CD14-positive monocyte (primary cell): ENCODE results near the gene LRP1B. TPM values are rescaled to one million over a fixed set of nuclear protein-coding genes. Genes with fewer than 3 reads are reported as not detected.

Experiments
- DNase-seq, 3 donors: peaks; one replicate each; pipeline ENCODE4 v3.0.0-alpha.2; 2011 to 2022
- H2AFZ ChIP-seq: 2 replicates; pipeline ENCODE4 v1.6.0; 2012; ENCODE audit warnings: mild to moderate bottlenecking, low read depth, low read length, inconsistent platforms; ENCODE audit not compliant: insufficient read depth, poor library complexity, severe bottlenecking
- H3K27ac ChIP-seq, 2 donors: 1 replicate in 1 of 2; 2 replicates in 1 of 2; pipeline ENCODE4 v1.5.1; 2012 to 2013; ENCODE audit warnings: low read length in 2 of 2, control low read depth in 1 of 2, inconsistent platforms in 1 of 2, low read depth in 1 of 2, mild to moderate bottlenecking in 1 of 2
- H3K27me3 ChIP-seq, 2 donors: one replicate each; pipeline versions ENCODE4 v1.6.0 to v1.6.1; 2011 to 2013; ENCODE audit warnings: low read length in 2 of 2; ENCODE audit not compliant: control insufficient read depth in 2 of 2, insufficient read depth in 2 of 2
- H3K36me3 ChIP-seq, 2 donors: replicated peaks in 1 of 2; 1 replicate in 1 of 2; 2 replicates in 1 of 2; pipeline versions ENCODE4 v1.5.1 to v1.6.1; 2012 to 2013; ENCODE audit warnings: low read length in 2 of 2, control low read depth in 1 of 2, inconsistent platforms in 1 of 2, mild to moderate bottlenecking in 1 of 2; ENCODE audit not compliant: insufficient read depth in 2 of 2, control insufficient read depth in 1 of 2
- H3K4me1 ChIP-seq, 2 donors: 1 replicate in 1 of 2; 2 replicates in 1 of 2; pipeline versions ENCODE4 v1.5.1 to v1.6.1; 2012 to 2013; ENCODE audit warnings: low read length in 2 of 2, control low read depth in 1 of 2, inconsistent platforms in 1 of 2, mild to moderate bottlenecking in 1 of 2, moderate library complexity in 1 of 2; ENCODE audit not compliant: insufficient read depth in 2 of 2, control insufficient read depth in 1 of 2
- H3K4me2 ChIP-seq: replicated peaks from 2 replicates; pipeline ENCODE3; 2012; ENCODE audit warnings: low read length, moderate library complexity, mild to moderate bottlenecking; ENCODE audit not compliant: poor library complexity, severe bottlenecking; ENCODE audit errors: extremely low read depth
- H3K4me3 ChIP-seq, 3 experiments: fragments of 200-600 bp in 1 of 3; sonication (generic) in 1 of 3; replicated peaks in 1 of 3; 1 replicate in 2 of 3; 2 replicates in 1 of 3; pipeline ENCODE4 v1.5.1; 2011 to 2013; ENCODE audit warnings: low read length in 3 of 3, mild to moderate bottlenecking in 3 of 3, control low read depth in 2 of 3, low read depth in 2 of 3, inconsistent platforms in 1 of 3, moderate library complexity in 1 of 3
- H3K79me2 ChIP-seq: 2 replicates; pipeline ENCODE4 v1.6.0; 2012; ENCODE audit warnings: mild to moderate bottlenecking, control low read depth, inconsistent platforms, low read length, moderate library complexity; ENCODE audit not compliant: insufficient read depth
- H3K9ac ChIP-seq: 2 replicates; pipeline ENCODE4 v1.6.0; 2017; ENCODE audit warnings: low read length, mild to moderate bottlenecking; ENCODE audit not compliant: insufficient read depth, poor library complexity, severe bottlenecking
- H3K9me3 ChIP-seq, 2 donors: replicated peaks in 1 of 2; 1 replicate in 1 of 2; 2 replicates in 1 of 2; pipeline versions ENCODE4 v1.5.1 to v1.6.1; 2012 to 2013; ENCODE audit warnings: low read length in 2 of 2, control low read depth in 1 of 2; ENCODE audit not compliant: control insufficient read depth in 1 of 2, insufficient read depth in 1 of 2
- H4K20me1 ChIP-seq: 2 replicates; pipeline ENCODE4 v1.6.0; 2012; ENCODE audit warnings: mild to moderate bottlenecking, low read length, control low read depth, moderate library complexity; ENCODE audit not compliant: insufficient read depth
- H3K27ac Mint-ChIP-seq, 7 donors: one replicate each; pipeline ENCODE4 v1.8.0; 2020; ENCODE audit warnings: mild to moderate bottlenecking in 7 of 7, mixed read lengths in 7 of 7, moderate library complexity in 6 of 7, inconsistent platforms in 2 of 7
- H3K27me3 Mint-ChIP-seq, 3 donors: one replicate each; pipeline ENCODE4 v1.8.0; 2021 to 2022; ENCODE audit warnings: low read depth in 3 of 3, mild to moderate bottlenecking in 3 of 3, mixed read lengths in 3 of 3, moderate library complexity in 3 of 3, inconsistent platforms in 1 of 3
- H3K36me3 Mint-ChIP-seq, 2 donors: one replicate each; pipeline ENCODE4 v1.8.0; 2020; ENCODE audit warnings: mixed read lengths in 2 of 2, inconsistent platforms in 1 of 2, mild to moderate bottlenecking in 1 of 2
- H3K4me1 Mint-ChIP-seq: one replicate; pipeline ENCODE4 v1.8.0; 2020; ENCODE audit warnings: mild to moderate bottlenecking, mixed read lengths
- H3K4me3 Mint-ChIP-seq, 2 donors: one replicate each; pipeline ENCODE4 v1.8.0; 2020; ENCODE audit warnings: mild to moderate bottlenecking in 2 of 2, mixed read lengths in 2 of 2, moderate library complexity in 1 of 2
- H3K9me3 Mint-ChIP-seq, 7 donors: one replicate each; pipeline ENCODE4 v1.8.0; 2020 to 2022; ENCODE audit warnings: mixed read lengths in 7 of 7, mild to moderate bottlenecking in 6 of 7, moderate library complexity in 6 of 7, inconsistent platforms in 2 of 7
- WGBS: methylation state at CpG from one replicate; pipeline ENCODE4 v1.1.5; 2013; ENCODE audit warnings: missing lambda C conversion rate; ENCODE audit not compliant: insufficient coverage; 5-methylcytosine and 5-hydroxymethylcytosine counted together
- intact Hi-C, 2 donors: fragments of 100-400 bp; cut with micrococcal nuclease; formaldehyde crosslinking; loops; one replicate each; pipeline versions ENCODE4 v1.15.0 to v1.15.1; 2023
- polyA plus RNA-seq, 3 donors: library from polyadenylated mRNA; depleted of rRNA in 1 of 3; unstranded in 2 of 3; stranded (reverse) in 1 of 3; fragments of 300-500 nt in 2 of 3; fragments of >200 nt in 1 of 3; fragmentation: Illumina TruSeq in 2 of 3; gene quantifications; 1 replicate in 2 of 3; 2 replicates in 1 of 3; pipeline ENCODE4 v1.2.3, GENCODE V29; 2012 to 2021
- TF ChIP-seq, protein P1 (sequence below): fragments of 200-600 bp; IDR thresholded peaks from one replicate; pipeline ENCODE4 v1.8.0; 2022; ENCODE audit warnings: antibody characterized with exemption, mild to moderate bottlenecking

LRP1B gene
- polyA plus RNA-seq, 3 donors = not detected

GRCh38 chr2:141618457-141618856, 512.4 kb downstream of the LRP1B start:
- Mint-ChIP-seq H3K4me3 (no peak overlapping the region), H3K36me3 (no peaks in the 10 kb centered on the region), H3K27me3 (no peaks in the 10 kb centered on the region), H3K9me3 (peaks cover 0 to 2% (median 0%) of the 10 kb centered on the region in 7 donors), H3K4me1 (no peaks in the 10 kb centered on the region), H3K27ac (no peak overlapping the region)
- H3K4me2 ChIP-seq = no peak overlapping the region
- no peaks in the 10 kb centered on the region for H3K27me3 ChIP-seq
- DNase-seq = no peak
- H2AFZ ChIP-seq = no peak overlapping the region
- no peaks in the 10 kb centered on the region for H3K36me3 ChIP-seq
- peaks cover 0 to under 1% of the 10 kb centered on the region in 2 donors for H3K9me3 ChIP-seq
- TF ChIP-seq, protein P1, sequence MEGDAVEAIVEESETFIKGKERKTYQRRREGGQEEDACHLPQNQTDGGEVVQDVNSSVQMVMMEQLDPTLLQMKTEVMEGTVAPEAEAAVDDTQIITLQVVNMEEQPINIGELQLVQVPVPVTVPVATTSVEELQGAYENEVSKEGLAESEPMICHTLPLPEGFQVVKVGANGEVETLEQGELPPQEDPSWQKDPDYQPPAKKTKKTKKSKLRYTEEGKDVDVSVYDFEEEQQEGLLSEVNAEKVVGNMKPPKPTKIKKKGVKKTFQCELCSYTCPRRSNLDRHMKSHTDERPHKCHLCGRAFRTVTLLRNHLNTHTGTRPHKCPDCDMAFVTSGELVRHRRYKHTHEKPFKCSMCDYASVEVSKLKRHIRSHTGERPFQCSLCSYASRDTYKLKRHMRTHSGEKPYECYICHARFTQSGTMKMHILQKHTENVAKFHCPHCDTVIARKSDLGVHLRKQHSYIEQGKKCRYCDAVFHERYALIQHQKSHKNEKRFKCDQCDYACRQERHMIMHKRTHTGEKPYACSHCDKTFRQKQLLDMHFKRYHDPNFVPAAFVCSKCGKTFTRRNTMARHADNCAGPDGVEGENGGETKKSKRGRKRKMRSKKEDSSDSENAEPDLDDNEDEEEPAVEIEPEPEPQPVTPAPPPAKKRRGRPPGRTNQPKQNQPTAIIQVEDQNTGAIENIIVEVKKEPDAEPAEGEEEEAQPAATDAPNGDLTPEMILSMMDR = no peak
- no peak overlapping the region for H3K9ac ChIP-seq
- H3K79me2 ChIP-seq = no peaks in the 10 kb centered on the region
- H3K4me1 ChIP-seq = no peaks in the 10 kb centered on the region
- no peaks in the 10 kb centered on the region for H4K20me1 ChIP-seq
- WGBS = no CpG with 5 or more reads among the region's 2 CpGs
- no peak overlapping the region for H3K4me3 ChIP-seq
- intact Hi-C loops = no loop called here
- H3K27ac ChIP-seq = no peak overlapping the region

GRCh38 chr2:141611981-141612380, 518.8 kb downstream of the LRP1B start:
- peaks cover 0 to 6% (median 2%) of the 10 kb centered on the region in 7 donors for H3K9me3 Mint-ChIP-seq
- H3K4me3 Mint-ChIP-seq = no peak overlapping the region
- H3K36me3 Mint-ChIP-seq = no peaks in the 10 kb centered on the region
- Histone ChIP-seq H3K9ac (no peak overlapping the region), H3K9me3 (no peaks in the 10 kb centered on the region), H3K27ac (no peak overlapping the region), H4K20me1 (no peaks in the 10 kb centered on the region), H3K4me3 (no peak overlapping the region), H3K4me1 (no peaks in the 10 kb centered on the region), H3K79me2 (no peaks in the 10 kb centered on the region), H3K4me2 (no peak overlapping the region), H3K36me3 (no peaks in the 10 kb centered on the region), H3K27me3 (no peaks in the 10 kb centered on the region), H2AFZ (no peak overlapping the region)
- TF ChIP-seq, protein P1 = no peak
- H3K4me1 Mint-ChIP-seq = no peaks in the 10 kb centered on the region
- WGBS = no CpG with 5 or more reads among the region's 1 CpG
- intact Hi-C loops = no loop called here
- peaks cover 0 to 2% (median 0%) of the 10 kb centered on the region in 3 donors for H3K27me3 Mint-ChIP-seq
- H3K27ac Mint-ChIP-seq = no peak overlapping the region
- no peak for DNase-seq
